Liver (tissue), 9 donors: ENCODE results near the gene APBB1IP. TPM values are rescaled to one million over a fixed set of nuclear protein-coding genes. Genes with fewer than 3 reads are reported as not detected.
A peak's percentile ranks its signal among the peaks of the same experiment; 100 is the strongest.
"Not testable (repeated sequence)": the region's sequence is repeated elsewhere in the genome, so short reads cannot be mapped to it uniquely, and the experiment has no call there.

Experiments used
- DNase-seq: peaks from one replicate; pipeline ENCODE4 v3.0.0-alpha.2; 2017; ENCODE audit warnings: low spot score
- H3K27ac ChIP-seq, 2 donors: one replicate each; pipeline ENCODE4 v1.7.0; 2013; ENCODE audit warnings: inconsistent platforms in 2 of 2, low read length in 2 of 2, control low read depth in 1 of 2, low read depth in 1 of 2, mild to moderate bottlenecking in 1 of 2
- H3K27me3 ChIP-seq, 4 donors: one replicate each; pipeline versions ENCODE4 v1.6.1 to v1.7.0; 2013; ENCODE audit warnings: low read length in 3 of 4, inconsistent platforms in 1 of 4, mild to moderate bottlenecking in 1 of 4, moderate library complexity in 1 of 4; ENCODE audit not compliant: control insufficient read depth in 4 of 4, insufficient read depth in 4 of 4
- H3K36me3 ChIP-seq, 4 donors: one replicate each; pipeline versions ENCODE4 v1.6.1 to v1.7.0; 2013; ENCODE audit warnings: low read length in 3 of 4, mild to moderate bottlenecking in 3 of 4, low read depth in 1 of 4, moderate library complexity in 1 of 4; ENCODE audit not compliant: control insufficient read depth in 4 of 4, insufficient read depth in 3 of 4
- H3K4me1 ChIP-seq, 4 donors: one replicate each; pipeline versions ENCODE4 v1.6.1 to v1.7.0; 2013; ENCODE audit warnings: low read length in 3 of 4, mild to moderate bottlenecking in 3 of 4, moderate library complexity in 1 of 4; ENCODE audit not compliant: control insufficient read depth in 4 of 4, insufficient read depth in 4 of 4
- H3K4me3 ChIP-seq, 3 donors: one replicate each; pipeline versions ENCODE4 v1.6.1 to v1.7.0; 2013; ENCODE audit warnings: low read length in 3 of 3, control low read depth in 1 of 3, low read depth in 1 of 3, mild to moderate bottlenecking in 1 of 3
- H3K9ac ChIP-seq, 2 donors: one replicate each; pipeline ENCODE4 v1.7.0; 2013; ENCODE audit warnings: low read length in 2 of 2, mild to moderate bottlenecking in 2 of 2, moderate library complexity in 2 of 2, control low read depth in 1 of 2, low read depth in 1 of 2
- H3K9me3 ChIP-seq, 4 donors: one replicate each; pipeline versions ENCODE4 v1.6.1 to v1.7.0; 2013; ENCODE audit warnings: low read length in 3 of 4; ENCODE audit not compliant: control insufficient read depth in 4 of 4
- EGR1 ChIP-seq, 2 donors: IDR thresholded peaks; 2 replicates each; pipeline ENCODE4 v1.6.1; 2016 to 2018; ENCODE audit warnings: antibody characterized with exemption in 2 of 2, low read depth in 2 of 2
- FOXA1 ChIP-seq: IDR thresholded peaks from 2 replicates; pipeline ENCODE4 v1.6.1; 2016; ENCODE audit warnings: antibody characterized with exemption
- FOXA2 ChIP-seq: IDR thresholded peaks from 2 replicates; pipeline ENCODE4 v1.6.1; 2016; ENCODE audit warnings: antibody characterized with exemption
- GABPA ChIP-seq, 2 donors: IDR thresholded peaks in 1 of 2; conservative IDR thresholded peaks in 1 of 2; 2 replicates each; pipeline ENCODE4 v1.6.1; 2016; ENCODE audit warnings: antibody characterized with exemption in 2 of 2, mild to moderate bottlenecking in 1 of 2, moderate library complexity in 1 of 2
- HNF4A ChIP-seq, 2 donors: conservative IDR thresholded peaks; 2 replicates each; pipeline ENCODE4 v1.6.1; 2016; ENCODE audit warnings: antibody characterized with exemption in 2 of 2, mild to moderate bottlenecking in 2 of 2
- HNF4G ChIP-seq: IDR thresholded peaks from 2 replicates; pipeline ENCODE4 v1.6.1; 2016; ENCODE audit warnings: antibody characterized with exemption
- JUND ChIP-seq, 2 donors: IDR thresholded peaks; 2 replicates each; pipeline ENCODE4 v1.6.1; 2016; ENCODE audit warnings: antibody characterized with exemption in 2 of 2
- NR2F2 ChIP-seq: IDR thresholded peaks from 2 replicates; pipeline ENCODE4 v1.6.1; 2016; ENCODE audit warnings: antibody characterized with exemption
- RAD21 ChIP-seq, 2 donors: IDR thresholded peaks; 2 replicates each; pipeline ENCODE4 v1.6.1; 2016; ENCODE audit warnings: antibody characterized with exemption in 2 of 2, mild to moderate bottlenecking in 2 of 2
- RXRA ChIP-seq, 2 donors: IDR thresholded peaks; 2 replicates each; pipeline ENCODE4 v1.6.1; 2017 to 2018; ENCODE audit warnings: antibody characterized with exemption in 2 of 2, mild to moderate bottlenecking in 1 of 2
- SP1 ChIP-seq: IDR thresholded peaks from 2 replicates; pipeline ENCODE4 v1.6.1; 2018; ENCODE audit warnings: antibody characterized with exemption, mild to moderate bottlenecking
- TAF1 ChIP-seq: conservative IDR thresholded peaks from 2 replicates; pipeline ENCODE4 v1.6.1; 2016; ENCODE audit warnings: antibody characterized with exemption, mild to moderate bottlenecking
- YY1 ChIP-seq: IDR thresholded peaks from 2 replicates; pipeline ENCODE4 v1.6.1; 2016; ENCODE audit warnings: antibody characterized with exemption, mild to moderate bottlenecking
- WGBS: extraction: QIAGEN DNeasy Blood & Tissue Kit; methylation state at CpG from one replicate; pipeline ENCODE4 v1.1.7; 2013; 5-methylcytosine and 5-hydroxymethylcytosine counted together
- polyA plus RNA-seq, 2 donors: library from polyadenylated mRNA; stranded (reverse) in 1 of 2; unstranded in 1 of 2; fragments of 200-250 nt in 1 of 2; fragments of >200 nt in 1 of 2; fragmentation: Nextera tagmentation in 1 of 2; extraction: Ambion mirVana in 1 of 2; gene quantifications; one replicate each; pipeline versions ENCODE4 v1.2.1 to v1.2.3, GENCODE V29; 2013 to 2015
- total RNA-seq, 2 donors: library from RNA; depleted of rRNA; stranded (reverse); fragments of >200 nt; gene quantifications; one replicate each; pipeline ENCODE4 v1.2.3, GENCODE V29; 2014
- TF ChIP-seq, protein P1 (sequence below): fragments of 150-350 bp; IDR thresholded peaks from 2 replicates; pipeline ENCODE4 v1.5.1; 2017; ENCODE audit warnings: improper control_type of control experiment, low read depth, low read length; ENCODE audit not compliant: missing input control
- TF ChIP-seq, protein P2 (sequence below): IDR thresholded peaks from 2 replicates; pipeline ENCODE4 v1.6.1; 2016; ENCODE audit warnings: antibody characterized with exemption
- TF ChIP-seq, protein P3 (sequence below): IDR thresholded peaks from 2 replicates; pipeline ENCODE4 v1.6.1; 2016; ENCODE audit warnings: antibody characterized with exemption
- TF ChIP-seq, protein P4 (sequence below): IDR thresholded peaks from 2 replicates; pipeline ENCODE4 v1.6.1; 2016; ENCODE audit warnings: antibody characterized with exemption, mild to moderate bottlenecking
- TF ChIP-seq, protein P5 (sequence below): IDR thresholded peaks from 2 replicates; pipeline ENCODE4 v1.6.1; 2016; ENCODE audit warnings: antibody characterized with exemption
- donor health status: healthy.
- donor health status: healthy.
- donor health status: healthy.
- donor health status: healthy.
- donor health status: healthy.

Gene APBB1IP
- total and polyA plus RNA-seq, 4 donors = 9.3 to 28.4 (median 12.8) TPM

DNA sequence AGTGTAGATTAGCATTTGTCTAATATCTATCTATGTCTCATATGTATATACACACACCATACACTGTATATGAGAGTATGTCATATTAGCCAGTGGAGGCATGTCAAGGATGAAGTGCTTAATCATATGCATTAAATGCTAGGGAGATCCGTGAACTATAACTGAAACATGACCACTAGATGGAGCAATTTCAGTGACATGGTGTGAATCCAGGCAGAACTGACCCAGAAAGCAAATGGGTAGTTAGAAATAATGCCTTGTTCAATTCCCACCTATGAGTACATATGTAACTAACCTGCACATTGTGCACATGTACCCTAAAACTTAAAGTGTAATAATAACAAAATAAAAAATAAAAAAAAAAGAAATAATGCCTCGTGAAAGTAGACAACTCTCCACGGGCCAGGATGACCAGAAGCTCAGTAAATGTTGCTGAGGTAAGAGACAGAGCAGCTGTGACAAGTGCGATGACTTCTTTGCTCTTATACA, 168.3 kb downstream of the APBB1IP start:
- peak; percentile 74 to 79 for TF ChIP-seq RAD21 (IDR thresholded peaks at IDR 0.05)
- TF ChIP-seq, protein P1, sequence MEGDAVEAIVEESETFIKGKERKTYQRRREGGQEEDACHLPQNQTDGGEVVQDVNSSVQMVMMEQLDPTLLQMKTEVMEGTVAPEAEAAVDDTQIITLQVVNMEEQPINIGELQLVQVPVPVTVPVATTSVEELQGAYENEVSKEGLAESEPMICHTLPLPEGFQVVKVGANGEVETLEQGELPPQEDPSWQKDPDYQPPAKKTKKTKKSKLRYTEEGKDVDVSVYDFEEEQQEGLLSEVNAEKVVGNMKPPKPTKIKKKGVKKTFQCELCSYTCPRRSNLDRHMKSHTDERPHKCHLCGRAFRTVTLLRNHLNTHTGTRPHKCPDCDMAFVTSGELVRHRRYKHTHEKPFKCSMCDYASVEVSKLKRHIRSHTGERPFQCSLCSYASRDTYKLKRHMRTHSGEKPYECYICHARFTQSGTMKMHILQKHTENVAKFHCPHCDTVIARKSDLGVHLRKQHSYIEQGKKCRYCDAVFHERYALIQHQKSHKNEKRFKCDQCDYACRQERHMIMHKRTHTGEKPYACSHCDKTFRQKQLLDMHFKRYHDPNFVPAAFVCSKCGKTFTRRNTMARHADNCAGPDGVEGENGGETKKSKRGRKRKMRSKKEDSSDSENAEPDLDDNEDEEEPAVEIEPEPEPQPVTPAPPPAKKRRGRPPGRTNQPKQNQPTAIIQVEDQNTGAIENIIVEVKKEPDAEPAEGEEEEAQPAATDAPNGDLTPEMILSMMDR = peak; percentile 43
- 62% methylated on average over 4 of the region's 4 CpGs for WGBS
- DNase-seq, H3K27ac ChIP-seq, H3K36me3 ChIP-seq, H3K4me3 ChIP-seq, H3K9me3 ChIP-seq, H3K4me1 ChIP-seq, H3K27me3 ChIP-seq, H3K9ac ChIP-seq: not testable (repeated sequence)

DNA sequence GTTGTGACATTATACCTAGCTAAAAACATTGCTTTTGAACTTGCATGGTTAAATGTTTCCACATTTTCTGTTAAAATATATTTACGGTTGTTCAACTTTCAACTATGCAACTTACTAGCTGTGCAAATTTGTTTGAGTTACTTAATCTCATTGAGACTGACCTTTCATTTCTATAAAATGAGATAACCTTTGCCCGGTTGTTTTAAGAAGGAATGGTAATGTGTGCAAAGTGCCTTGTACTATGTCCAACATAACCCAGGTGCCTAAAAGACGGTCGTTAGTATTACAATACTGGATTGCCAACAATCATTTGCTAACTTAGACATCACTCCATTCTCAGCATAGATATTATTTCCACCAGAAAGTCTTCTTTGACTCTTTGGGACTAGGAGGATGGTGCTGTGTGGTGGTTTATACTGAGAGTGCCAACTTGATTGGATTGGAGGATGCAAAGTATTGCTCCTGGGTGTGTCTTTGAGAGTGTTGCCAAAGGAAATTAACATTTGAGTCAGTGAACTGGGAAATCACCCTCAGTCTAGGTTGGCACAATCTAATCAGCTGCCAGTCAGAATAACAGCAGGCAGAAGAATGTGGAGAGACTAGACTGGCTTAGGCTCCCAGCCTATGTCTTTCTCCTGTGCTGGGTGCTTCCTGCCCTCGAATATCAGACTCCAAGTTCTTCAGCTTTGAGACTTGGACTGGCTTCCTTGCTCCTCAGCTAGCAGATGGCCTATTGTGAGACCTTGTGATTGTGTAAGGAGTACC, 174.2 kb downstream of the APBB1IP start:
- H3K9ac ChIP-seq = no peak overlapping the region
- peak overlapping the region; percentile 57 to 60 for H3K27ac ChIP-seq
- peaks cover 2 to 20% (median 15%) of the 10 kb centered on the region in 4 donors for H3K4me1 ChIP-seq
- no peaks in the 10 kb centered on the region for H3K36me3 ChIP-seq
- TF ChIP-seq FOXA1 (peak; percentile 12), YY1 (peak; percentile 16), TAF1 (no peak), RAD21 (IDR thresholded peaks at IDR 0.05) (peak; percentile 15 to 20), SP1 (peak; percentile 94), HNF4G (peak; percentile 73), RXRA (IDR thresholded peaks at IDR 0.05) (peak; percentile 94), NR2F2 (peak; percentile 63), JUND (IDR thresholded peaks at IDR 0.05) (peak; percentile 75 to 79), GABPA (IDR thresholded peaks at IDR 0.05 in 1 of 2, conservative IDR thresholded peaks at IDR 0.05 in 1 of 2) (no peak), FOXA2 (no peak), EGR1 (IDR thresholded peaks at IDR 0.05; ENCODE audit: low read depth in 2 of 2) (no peak), HNF4A (conservative IDR thresholded peaks at IDR 0.05) (peak; percentile 89 to 92)
- TF ChIP-seq, protein P2, sequence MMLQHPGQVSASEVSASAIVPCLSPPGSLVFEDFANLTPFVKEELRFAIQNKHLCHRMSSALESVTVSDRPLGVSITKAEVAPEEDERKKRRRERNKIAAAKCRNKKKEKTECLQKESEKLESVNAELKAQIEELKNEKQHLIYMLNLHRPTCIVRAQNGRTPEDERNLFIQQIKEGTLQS = peak; percentile 62
- TF ChIP-seq, protein P3, sequence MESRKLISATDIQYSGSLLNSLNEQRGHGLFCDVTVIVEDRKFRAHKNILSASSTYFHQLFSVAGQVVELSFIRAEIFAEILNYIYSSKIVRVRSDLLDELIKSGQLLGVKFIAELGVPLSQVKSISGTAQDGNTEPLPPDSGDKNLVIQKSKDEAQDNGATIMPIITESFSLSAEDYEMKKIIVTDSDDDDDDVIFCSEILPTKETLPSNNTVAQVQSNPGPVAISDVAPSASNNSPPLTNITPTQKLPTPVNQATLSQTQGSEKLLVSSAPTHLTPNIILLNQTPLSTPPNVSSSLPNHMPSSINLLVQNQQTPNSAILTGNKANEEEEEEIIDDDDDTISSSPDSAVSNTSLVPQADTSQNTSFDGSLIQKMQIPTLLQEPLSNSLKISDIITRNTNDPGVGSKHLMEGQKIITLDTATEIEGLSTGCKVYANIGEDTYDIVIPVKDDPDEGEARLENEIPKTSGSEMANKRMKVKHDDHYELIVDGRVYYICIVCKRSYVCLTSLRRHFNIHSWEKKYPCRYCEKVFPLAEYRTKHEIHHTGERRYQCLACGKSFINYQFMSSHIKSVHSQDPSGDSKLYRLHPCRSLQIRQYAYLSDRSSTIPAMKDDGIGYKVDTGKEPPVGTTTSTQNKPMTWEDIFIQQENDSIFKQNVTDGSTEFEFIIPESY = peak; percentile 86
- TF ChIP-seq, protein P4, sequence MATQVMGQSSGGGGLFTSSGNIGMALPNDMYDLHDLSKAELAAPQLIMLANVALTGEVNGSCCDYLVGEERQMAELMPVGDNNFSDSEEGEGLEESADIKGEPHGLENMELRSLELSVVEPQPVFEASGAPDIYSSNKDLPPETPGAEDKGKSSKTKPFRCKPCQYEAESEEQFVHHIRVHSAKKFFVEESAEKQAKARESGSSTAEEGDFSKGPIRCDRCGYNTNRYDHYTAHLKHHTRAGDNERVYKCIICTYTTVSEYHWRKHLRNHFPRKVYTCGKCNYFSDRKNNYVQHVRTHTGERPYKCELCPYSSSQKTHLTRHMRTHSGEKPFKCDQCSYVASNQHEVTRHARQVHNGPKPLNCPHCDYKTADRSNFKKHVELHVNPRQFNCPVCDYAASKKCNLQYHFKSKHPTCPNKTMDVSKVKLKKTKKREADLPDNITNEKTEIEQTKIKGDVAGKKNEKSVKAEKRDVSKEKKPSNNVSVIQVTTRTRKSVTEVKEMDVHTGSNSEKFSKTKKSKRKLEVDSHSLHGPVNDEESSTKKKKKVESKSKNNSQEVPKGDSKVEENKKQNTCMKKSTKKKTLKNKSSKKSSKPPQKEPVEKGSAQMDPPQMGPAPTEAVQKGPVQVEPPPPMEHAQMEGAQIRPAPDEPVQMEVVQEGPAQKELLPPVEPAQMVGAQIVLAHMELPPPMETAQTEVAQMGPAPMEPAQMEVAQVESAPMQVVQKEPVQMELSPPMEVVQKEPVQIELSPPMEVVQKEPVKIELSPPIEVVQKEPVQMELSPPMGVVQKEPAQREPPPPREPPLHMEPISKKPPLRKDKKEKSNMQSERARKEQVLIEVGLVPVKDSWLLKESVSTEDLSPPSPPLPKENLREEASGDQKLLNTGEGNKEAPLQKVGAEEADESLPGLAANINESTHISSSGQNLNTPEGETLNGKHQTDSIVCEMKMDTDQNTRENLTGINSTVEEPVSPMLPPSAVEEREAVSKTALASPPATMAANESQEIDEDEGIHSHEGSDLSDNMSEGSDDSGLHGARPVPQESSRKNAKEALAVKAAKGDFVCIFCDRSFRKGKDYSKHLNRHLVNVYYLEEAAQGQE = no peak
- TF ChIP-seq, protein P5, sequence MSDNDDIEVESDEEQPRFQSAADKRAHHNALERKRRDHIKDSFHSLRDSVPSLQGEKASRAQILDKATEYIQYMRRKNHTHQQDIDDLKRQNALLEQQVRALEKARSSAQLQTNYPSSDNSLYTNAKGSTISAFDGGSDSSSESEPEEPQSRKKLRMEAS = peak; percentile 58
- TF ChIP-seq, protein P1 = no peak
- no peaks in the 10 kb centered on the region for H3K27me3 ChIP-seq
- H3K4me3 ChIP-seq = no peak overlapping the region
- H3K9me3 ChIP-seq = no peaks in the 10 kb centered on the region
- WGBS = 33% methylated on average over 5 of the region's 5 CpGs
- no peak for DNase-seq
